ENCODE data around the gene MMP19.

Gene MMP19

GRCh38 chr12:55833056-55833455, 9.7 kb downstream of the MMP19 start:
- no peak overlapping the region for H3K4me2 ChIP-seq
- no peak overlapping the region for H3K27ac ChIP-seq
- H3K4me1 ChIP-seq (ENCODE audit: low read depth, poor library complexity, severe bottlenecking) = peaks cover 16% of the 10 kb centered on the region
- H3K4me3 ChIP-seq (IDR thresholded peaks at IDR 0.05; ENCODE audit: insufficient read depth, low read depth, low read length) = no peak overlapping the region
- H4K20me1 ChIP-seq (ENCODE audit: insufficient read depth) = no peaks in the 10 kb centered on the region
- H3K79me2 ChIP-seq (ENCODE audit: insufficient read depth, low read depth) = peaks cover 11% of the 10 kb centered on the region
- H3K9ac ChIP-seq = no peak overlapping the region
- H3K36me3 ChIP-seq (ENCODE audit: insufficient read depth) = no peaks in the 10 kb centered on the region
- no peak overlapping the region for H2AFZ ChIP-seq (ENCODE audit: low read depth)
- TF ChIP-seq, protein P1, sequence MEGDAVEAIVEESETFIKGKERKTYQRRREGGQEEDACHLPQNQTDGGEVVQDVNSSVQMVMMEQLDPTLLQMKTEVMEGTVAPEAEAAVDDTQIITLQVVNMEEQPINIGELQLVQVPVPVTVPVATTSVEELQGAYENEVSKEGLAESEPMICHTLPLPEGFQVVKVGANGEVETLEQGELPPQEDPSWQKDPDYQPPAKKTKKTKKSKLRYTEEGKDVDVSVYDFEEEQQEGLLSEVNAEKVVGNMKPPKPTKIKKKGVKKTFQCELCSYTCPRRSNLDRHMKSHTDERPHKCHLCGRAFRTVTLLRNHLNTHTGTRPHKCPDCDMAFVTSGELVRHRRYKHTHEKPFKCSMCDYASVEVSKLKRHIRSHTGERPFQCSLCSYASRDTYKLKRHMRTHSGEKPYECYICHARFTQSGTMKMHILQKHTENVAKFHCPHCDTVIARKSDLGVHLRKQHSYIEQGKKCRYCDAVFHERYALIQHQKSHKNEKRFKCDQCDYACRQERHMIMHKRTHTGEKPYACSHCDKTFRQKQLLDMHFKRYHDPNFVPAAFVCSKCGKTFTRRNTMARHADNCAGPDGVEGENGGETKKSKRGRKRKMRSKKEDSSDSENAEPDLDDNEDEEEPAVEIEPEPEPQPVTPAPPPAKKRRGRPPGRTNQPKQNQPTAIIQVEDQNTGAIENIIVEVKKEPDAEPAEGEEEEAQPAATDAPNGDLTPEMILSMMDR (conservative IDR thresholded peaks at IDR 0.05; ENCODE audit: low read depth, low read length) = no peak
- no peaks in the 10 kb centered on the region for H3K27me3 ChIP-seq (ENCODE audit: insufficient read depth, low read depth)

DNA sequence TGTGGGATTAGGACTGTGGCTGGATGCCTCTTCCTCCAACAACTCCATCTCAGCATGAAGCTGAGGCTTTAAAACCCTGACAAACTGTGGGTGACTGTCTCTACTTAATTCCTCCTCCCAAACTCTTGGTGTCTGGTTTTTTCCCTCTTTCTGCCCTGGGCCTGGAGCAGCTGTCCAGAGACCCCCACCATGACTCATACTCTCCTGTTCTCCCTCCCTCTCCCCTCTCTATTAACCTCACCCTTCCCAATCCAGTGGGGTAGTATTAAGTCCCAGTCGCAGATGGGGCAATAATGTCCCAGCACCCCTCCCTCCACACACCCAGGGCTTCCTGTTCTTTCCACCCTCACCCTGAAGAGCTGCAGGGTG, 11.3 kb downstream of the MMP19 start:
- H3K9ac ChIP-seq = no peak overlapping the region
- no peak overlapping the region for H3K4me2 ChIP-seq
- H3K4me3 ChIP-seq (IDR thresholded peaks at IDR 0.05; ENCODE audit: insufficient read depth, low read depth, low read length) = no peak overlapping the region
- H3K27ac ChIP-seq = no peak overlapping the region
- H4K20me1 ChIP-seq (ENCODE audit: insufficient read depth) = no peaks in the 10 kb centered on the region
- peaks cover 22% of the 10 kb centered on the region for H3K79me2 ChIP-seq (ENCODE audit: insufficient read depth, low read depth)
- TF ChIP-seq, protein P1 (conservative IDR thresholded peaks at IDR 0.05; ENCODE audit: low read depth, low read length) = no peak
- H3K36me3 ChIP-seq (ENCODE audit: insufficient read depth) = peaks cover 7% of the 10 kb centered on the region; the same call in 1 of the 2 replicates
- no peaks in the 10 kb centered on the region for H3K27me3 ChIP-seq (ENCODE audit: insufficient read depth, low read depth)
- H3K4me1 ChIP-seq (ENCODE audit: low read depth, poor library complexity, severe bottlenecking) = peaks cover 30% of the 10 kb centered on the region
- H2AFZ ChIP-seq (ENCODE audit: low read depth) = no peak overlapping the region

DNA sequence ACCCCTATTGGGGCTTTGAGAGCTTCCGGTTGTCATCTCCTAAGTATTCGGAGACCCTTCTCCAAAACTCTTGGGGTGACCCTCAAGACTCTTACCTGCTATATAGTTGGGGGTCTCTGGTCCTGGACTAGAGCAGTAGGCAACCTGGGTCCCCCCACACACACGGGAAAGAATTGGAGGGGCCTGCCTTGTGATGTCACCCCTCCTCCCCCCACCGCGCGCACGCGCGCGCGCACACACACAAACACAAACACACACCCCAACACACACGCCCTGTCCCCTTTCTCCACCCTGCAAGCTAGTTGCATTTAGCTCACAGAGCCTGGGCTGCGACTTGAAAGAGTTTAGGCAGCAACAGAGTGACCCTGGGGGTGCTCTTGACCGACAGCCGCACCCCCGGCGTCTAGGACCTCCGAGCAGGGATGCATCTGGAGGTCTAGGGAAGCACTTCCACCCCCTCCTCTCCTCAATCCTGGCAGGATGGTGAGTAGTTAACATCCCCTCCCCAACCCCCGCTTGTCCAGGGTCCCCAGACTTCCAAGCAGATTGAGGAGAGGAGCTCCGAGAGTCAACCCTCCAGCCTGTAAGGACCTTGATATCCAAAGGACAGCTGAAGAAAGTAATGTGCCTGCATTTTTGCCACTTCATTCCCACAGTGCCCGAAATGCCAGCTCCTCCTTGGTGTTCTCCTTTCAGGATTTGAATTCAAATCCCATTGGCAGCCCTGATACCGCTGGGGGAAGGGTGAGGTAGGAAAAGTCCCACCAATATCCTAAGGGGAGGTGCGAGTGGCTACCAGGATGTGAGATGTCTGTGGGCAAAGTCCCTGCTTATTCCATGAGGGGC, 11.9 kb downstream of the MMP19 start:
- Histone ChIP-seq H3K4me1 (ENCODE audit: low read depth, poor library complexity, severe bottlenecking) (peaks cover 35% of the 10 kb centered on the region), H3K4me3 (IDR thresholded peaks at IDR 0.05; ENCODE audit: insufficient read depth, low read depth, low read length) (no peak overlapping the region), H3K79me2 (ENCODE audit: insufficient read depth, low read depth) (peaks cover 25% of the 10 kb centered on the region), H3K27ac (no peak overlapping the region), H3K9ac (peak overlapping the region; percentile 59; the same call in 1 of the 2 replicates), H3K4me2 (peak overlapping the region; percentile 91), H3K36me3 (ENCODE audit: insufficient read depth) (peaks cover 7% of the 10 kb centered on the region; the same call in 1 of the 2 replicates), H3K27me3 (ENCODE audit: insufficient read depth, low read depth) (no peaks in the 10 kb centered on the region), H4K20me1 (ENCODE audit: insufficient read depth) (no peaks in the 10 kb centered on the region), H2AFZ (ENCODE audit: low read depth) (peak overlapping the region; percentile 68; the same call in 1 of the 2 replicates)
- TF ChIP-seq, protein P1 (conservative IDR thresholded peaks at IDR 0.05; ENCODE audit: low read depth, low read length) = no peak

DNA sequence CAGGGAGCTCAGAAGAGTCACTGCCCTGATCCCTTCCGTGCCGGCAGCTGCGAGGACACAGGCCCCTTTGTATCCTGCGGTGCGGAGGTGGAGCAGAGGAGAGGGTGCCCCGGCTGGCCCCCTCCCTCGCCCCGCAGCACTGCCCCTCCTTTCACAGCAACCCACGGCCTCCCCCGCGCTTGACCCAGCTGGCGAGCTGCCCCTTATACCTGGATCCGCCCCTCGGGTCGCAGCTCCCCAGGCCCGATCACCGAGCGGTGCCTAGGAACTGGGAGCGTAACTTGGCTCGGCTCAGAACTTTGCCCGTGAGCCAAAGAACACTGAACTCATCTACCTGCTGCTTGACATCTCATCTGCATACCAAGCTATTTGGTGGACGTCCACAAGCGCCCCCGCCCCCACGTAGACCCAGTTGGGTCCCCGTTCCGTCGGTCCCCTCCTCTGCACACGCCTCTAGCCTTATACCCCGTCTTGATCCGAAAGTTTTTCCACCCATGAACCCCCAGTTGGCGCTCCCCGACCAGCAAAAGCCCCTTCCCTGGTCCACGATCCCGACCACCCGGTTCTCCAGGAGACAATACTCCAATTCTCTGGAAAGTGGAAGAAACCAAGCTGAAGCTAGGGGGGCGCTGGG, 12.7 kb downstream of the MMP19 start:
- TF ChIP-seq, protein P1 (conservative IDR thresholded peaks at IDR 0.05; ENCODE audit: low read depth, low read length) = no peak
- H3K79me2 ChIP-seq (ENCODE audit: insufficient read depth, low read depth) = peaks cover 27% of the 10 kb centered on the region
- peaks cover 41% of the 10 kb centered on the region for H3K4me1 ChIP-seq (ENCODE audit: low read depth, poor library complexity, severe bottlenecking)

More for the DNA sequence above, 12.7 kb downstream of the MMP19 start:
- no peaks in the 10 kb centered on the region for H3K27me3 ChIP-seq (ENCODE audit: insufficient read depth, low read depth)
- peaks cover 7% of the 10 kb centered on the region; the same call in 1 of the 2 replicates for H3K36me3 ChIP-seq (ENCODE audit: insufficient read depth)
- peak overlapping the region; percentile 68 for H2AFZ ChIP-seq (ENCODE audit: low read depth)
- peak overlapping the region; percentile 91 for H3K4me2 ChIP-seq
- peak overlapping the region; percentile 59 for H3K9ac ChIP-seq
- peak overlapping the region; percentile 18 for H3K27ac ChIP-seq
- H3K4me3 ChIP-seq (IDR thresholded peaks at IDR 0.05; ENCODE audit: insufficient read depth, low read depth, low read length) = peak overlapping the region; percentile 51
- no peaks in the 10 kb centered on the region for H4K20me1 ChIP-seq (ENCODE audit: insufficient read depth)

Data from KMS-11 (cell line).